GM23338 (cell line): ENCODE data around the gene B4GALT6.

Experiments
- CREB1 ChIP-seq: fragments of 250-450 bp; sonication (Bioruptor Pico); IDR thresholded peaks from 2 replicates; pipeline ENCODE4 v1.5.0; 2020; ENCODE audit warnings: low read depth, mild to moderate bottlenecking, moderate library complexity
- CTCF ChIP-seq, 2 experiments: fragments of 200-600 bp in 1 of 2; sonication (generic) in 1 of 2; conservative IDR thresholded peaks; 2 replicates each; pipeline versions ENCODE4 v1.5.1 to v1.6.1; 2016 to 2017; ENCODE audit warnings: antibody characterized with exemption in 2 of 2, low read depth in 2 of 2, mild to moderate bottlenecking in 2 of 2, moderate library complexity in 1 of 2
- ETS1 ChIP-seq: IDR thresholded peaks from 2 replicates; pipeline ENCODE4 v1.6.1; 2016; ENCODE audit warnings: antibody characterized with exemption
- EZH2 ChIP-seq: fragments of 200-600 bp; sonication (generic); IDR thresholded peaks from one replicate; pipeline ENCODE4 v1.8.0; 2017; ENCODE audit warnings: antibody characterized with exemption, mild to moderate bottlenecking, low read depth; ENCODE audit not compliant: unreplicated experiment
- EZH2phosphoT487 ChIP-seq: fragments of 200-600 bp; sonication (generic); IDR thresholded peaks from one replicate; pipeline ENCODE4 v1.8.1; 2018; ENCODE audit warnings: antibody characterized with exemption; ENCODE audit not compliant: unreplicated experiment
- NANOG ChIP-seq: IDR thresholded peaks from 2 replicates; pipeline ENCODE4 v1.6.1; 2016; ENCODE audit warnings: antibody characterized with exemption, borderline replicate concordance
- POLR2AphosphoS5 ChIP-seq: IDR thresholded peaks from 2 replicates; pipeline ENCODE4 v1.6.1; 2016; ENCODE audit warnings: antibody characterized with exemption, low read depth
- REST ChIP-seq: IDR thresholded peaks from one replicate; pipeline ENCODE4 v1.6.1; 2018; ENCODE audit warnings: antibody characterized with exemption; ENCODE audit not compliant: unreplicated experiment
- STAT1 ChIP-seq: IDR thresholded peaks from one replicate; pipeline ENCODE4 v1.6.1; 2016; ENCODE audit warnings: antibody characterized with exemption; ENCODE audit not compliant: unreplicated experiment
- ZNF331 ChIP-seq: fragments of 250-450 bp; sonication (Bioruptor Pico); IDR thresholded peaks from 2 replicates; pipeline ENCODE4 v1.5.0; 2020; ENCODE audit warnings: low read depth, mild to moderate bottlenecking, moderate library complexity

GRCh38 chr18:31683106-31683505 lies 1.3 kb downstream of the B4GALT6 start:
- TF ChIP-seq CTCF (conservative IDR thresholded peaks at IDR 0.05; ENCODE audit: low read depth in 2 of 2), result no peak
- TF ChIP-seq EZH2, result no peak
- TF ChIP-seq REST, result no peak
- no peak for TF ChIP-seq CREB1 (CRISPR knock-in tag)
- no peak for TF ChIP-seq ETS1
- TF ChIP-seq POLR2AphosphoS5, result no peak
- TF ChIP-seq EZH2phosphoT487, result no peak
- TF ChIP-seq STAT1, result no peak
- no peak for TF ChIP-seq ZNF331 (CRISPR knock-in tag)
- TF ChIP-seq NANOG, result no peak
